ENCODE results near the gene KPTN. TPM values are rescaled to one million over a fixed set of nuclear protein-coding genes. Genes with fewer than 3 reads are reported as not detected.

KPTN gene
- 8.3 and 20.9 TPM in 2 replicates for total RNA-seq (2014; rRNA removed; shearing (Covaris generic))
- polyA plus RNA-seq (2015; cell fraction: cytosol; rRNA removed) = 10.0 and 14.1 TPM in 2 replicates
- polyA plus RNA-seq (2015; cell fraction: nucleus; rRNA removed) = 21.4 and 21.7 TPM in 2 replicates

DNA sequence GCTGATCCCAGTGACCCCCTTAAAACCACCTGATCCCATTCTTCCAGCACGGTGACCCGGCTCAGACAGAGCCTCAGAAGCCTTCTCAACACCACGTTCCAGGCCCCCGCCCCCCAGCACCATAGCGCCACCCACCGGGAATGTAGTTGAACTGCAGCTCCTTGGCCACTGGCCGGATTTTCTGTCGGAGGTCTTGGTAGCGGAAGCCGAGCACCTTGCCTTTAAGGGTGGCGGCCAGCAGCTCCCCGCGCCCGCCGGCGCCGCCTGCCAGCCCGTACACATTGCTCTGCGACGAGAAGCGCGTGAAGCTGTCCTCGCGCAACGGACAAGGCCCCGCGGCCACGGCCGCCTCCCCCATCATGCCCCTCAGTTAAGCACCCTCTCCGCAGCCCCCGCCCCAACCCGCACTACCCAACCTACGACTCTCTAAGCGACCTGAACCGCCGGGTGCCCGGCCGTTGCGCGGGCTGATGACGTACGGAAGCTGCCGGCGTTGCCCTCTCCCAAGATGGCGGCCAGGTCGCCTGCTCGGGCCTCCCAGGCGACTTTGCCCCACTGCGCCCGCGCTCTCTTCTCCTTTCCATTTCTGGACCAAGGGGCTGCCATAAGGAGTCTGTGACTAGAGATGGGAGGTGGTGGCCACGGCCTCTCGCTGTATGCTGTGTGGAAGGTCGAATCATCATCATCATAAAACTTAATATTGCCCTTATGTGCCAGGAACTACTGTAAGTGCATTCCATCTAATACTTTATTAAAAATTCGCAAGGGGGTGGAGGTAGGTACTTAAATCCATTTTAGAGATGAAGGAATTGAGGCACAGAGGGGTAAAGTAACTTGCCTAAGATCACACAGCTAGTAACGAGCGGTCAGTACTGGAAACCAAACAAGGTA is at the start of gene KPTN:
TSS of gene KPTN (minus strand) at position 420 of the 891 bp plus-strand sequence. CDS start at position 361, 59 bp downstream.
- DNase-seq (ENCODE audit: low read depth) = peak; percentile 86

GRCh38 chr19:47531640-47532387 is 47.8 kb upstream of the KPTN start:
- no peak for DNase-seq (ENCODE audit: low read depth)

GRCh38 chr19:47529018-47529742 is 45.2 kb upstream of the KPTN start:
- DNase-seq (ENCODE audit: low read depth) = no peak

- no peak for DNase-seq (ENCODE audit: low read depth)
Measured at GRCh38 chr19:47526798-47527197, 42.8 kb upstream of the KPTN start.

- no peak for DNase-seq (ENCODE audit: low read depth)
Measured at GRCh38 chr19:47523473-47523872, 39.5 kb upstream of the KPTN start.

GRCh38 chr19:47521473-47522180 is 37.6 kb upstream of the KPTN start:
- no peak for DNase-seq (ENCODE audit: low read depth)

DNA sequence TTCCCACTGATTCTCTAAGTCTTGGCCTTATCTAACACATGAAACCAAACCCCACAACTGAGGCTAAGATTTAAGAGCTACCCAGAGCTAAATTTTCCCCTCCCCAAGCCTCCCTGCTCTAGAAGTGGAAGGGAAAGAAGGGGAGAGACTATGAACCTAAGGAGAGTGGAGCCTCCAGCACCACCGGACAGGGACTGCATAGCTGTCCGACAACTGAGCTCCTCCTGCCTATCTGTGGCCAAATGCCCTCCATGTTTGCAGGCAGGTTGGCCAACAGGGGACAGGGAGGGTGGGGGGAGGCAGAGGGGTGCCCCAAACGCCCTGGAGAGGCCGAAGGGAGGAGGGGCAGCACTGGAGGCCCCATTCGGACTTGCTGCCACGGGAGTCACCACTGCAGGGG is 36.8 kb upstream of the KPTN start:
- no peak for DNase-seq (ENCODE audit: low read depth)

GRCh38 chr19:47520343-47520806 is 36.4 kb upstream of the KPTN start:
- DNase-seq (ENCODE audit: low read depth) = no peak

DNA sequence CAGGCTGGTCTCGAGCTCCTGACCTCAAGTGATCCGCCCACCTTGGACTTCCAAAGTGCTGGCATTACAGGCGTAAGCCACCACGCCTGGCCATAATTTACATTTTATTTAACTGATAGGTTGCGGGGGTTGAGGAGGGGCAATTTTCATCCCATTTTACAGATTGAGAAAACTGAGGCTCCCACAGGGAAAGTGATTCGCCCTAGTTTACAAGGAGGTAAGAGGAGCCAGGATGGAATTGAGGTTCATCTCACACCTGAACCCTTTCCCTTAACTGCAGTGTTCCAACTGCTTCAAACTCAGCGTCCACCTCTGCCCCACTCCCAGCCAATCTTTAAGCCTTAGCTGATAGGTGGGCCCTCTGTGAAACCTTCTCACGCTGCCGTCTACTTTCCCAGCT is 34.8 kb upstream of the KPTN start:
- no peak for DNase-seq (ENCODE audit: low read depth)

- DNase-seq (ENCODE audit: low read depth) = no peak
Measured at GRCh38 chr19:47518139-47518538, 34.1 kb upstream of the KPTN start.

DNA sequence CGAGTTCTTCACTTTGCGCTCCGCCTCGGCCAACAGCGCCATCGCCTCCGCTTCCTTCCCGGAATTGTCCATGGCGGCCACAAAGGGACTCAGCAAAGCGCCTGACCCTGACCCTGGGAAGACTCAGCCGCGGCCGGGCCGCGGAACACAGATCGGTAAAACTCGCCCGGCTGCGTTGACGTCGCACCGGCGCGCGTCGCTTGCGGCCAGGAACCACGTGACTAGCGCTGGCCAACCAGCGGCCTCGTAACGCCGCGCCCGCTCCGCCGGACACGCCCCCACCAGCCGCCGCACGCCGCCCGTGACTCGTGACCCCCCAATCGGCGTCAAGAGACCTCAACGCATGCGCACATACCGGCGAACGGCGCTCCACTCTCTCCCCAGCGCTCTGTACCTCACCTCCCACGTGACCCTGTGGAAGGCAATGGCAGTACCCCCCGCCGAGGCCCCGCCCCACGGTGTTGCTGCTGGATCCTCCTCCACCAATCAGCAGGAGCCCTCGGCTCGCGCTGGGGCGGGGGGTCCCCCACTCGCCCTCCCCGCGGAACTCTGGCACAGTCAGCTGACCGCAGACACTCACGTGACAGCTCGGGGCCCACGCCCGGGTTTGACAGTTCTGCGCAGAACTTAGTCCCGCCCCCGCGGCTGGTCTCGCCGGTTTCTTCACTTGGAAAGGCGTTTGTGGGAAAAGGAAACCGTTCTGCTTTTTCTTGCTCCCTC is 31.0 kb upstream of the KPTN start, which contains the start of gene NAPA:
TSS of gene NAPA (minus strand) at position 195 of the 720 bp plus-strand sequence. CDS start at position 72, 123 bp downstream.
- peak; percentile 100 for DNase-seq (ENCODE audit: low read depth)

DNA sequence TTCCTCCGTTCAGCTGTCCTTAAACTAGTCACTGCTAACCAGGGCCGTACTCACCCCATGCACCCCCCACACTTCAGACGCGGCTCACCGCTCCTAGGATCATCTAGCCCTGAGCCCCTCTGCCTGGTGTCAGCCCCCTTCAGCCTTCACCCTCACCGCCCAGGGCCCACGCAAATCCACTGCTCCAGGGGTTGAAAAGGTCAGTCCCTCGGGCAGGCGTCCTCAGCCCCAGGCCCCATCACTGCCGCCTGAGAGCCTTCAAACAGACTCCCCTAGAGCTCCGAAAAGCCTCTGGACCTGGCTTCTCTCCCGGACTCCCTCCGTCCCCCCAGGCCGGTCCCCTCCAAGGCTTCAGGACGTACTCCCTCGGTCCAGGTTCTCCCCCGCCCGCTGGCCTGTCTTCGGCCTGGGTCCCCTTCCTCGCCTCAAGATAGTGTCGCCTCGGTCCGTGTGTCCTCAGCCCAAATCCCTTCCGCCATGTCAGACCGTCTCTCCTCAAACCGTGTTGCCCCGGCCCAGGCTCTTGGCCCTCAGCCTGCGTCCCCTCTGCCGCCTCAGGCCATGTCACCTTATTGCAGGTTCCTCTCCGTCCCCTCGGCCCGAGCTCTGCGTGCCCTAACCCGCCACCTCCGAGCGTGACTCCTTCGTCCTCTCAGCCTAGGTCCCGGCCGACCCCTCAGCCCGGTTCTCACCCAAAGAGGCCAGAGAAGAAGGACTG is 30.3 kb upstream of the KPTN start:
- no peak for DNase-seq (ENCODE audit: low read depth)

DNA sequence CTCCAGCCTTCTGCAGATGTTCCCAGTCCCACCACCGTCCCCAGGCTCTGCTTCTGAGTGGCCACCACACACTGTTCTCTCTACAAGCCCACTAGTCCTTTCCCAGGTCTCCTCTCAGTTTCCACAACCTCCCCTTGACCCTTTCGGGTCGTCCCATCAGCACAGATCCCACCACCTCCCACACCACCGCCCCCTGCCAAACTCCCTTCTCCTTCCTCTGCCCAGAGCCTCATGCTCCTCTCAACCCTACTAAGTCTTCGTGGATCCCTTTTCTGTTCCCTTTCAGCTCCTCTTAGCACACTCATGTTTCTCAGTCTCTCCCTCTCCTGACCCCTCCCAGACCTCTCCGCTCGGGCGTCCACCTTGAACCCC is 28.9 kb upstream of the KPTN start:
- no peak for DNase-seq (ENCODE audit: low read depth)

- DNase-seq (ENCODE audit: low read depth) = no peak
Measured at GRCh38 chr19:47512183-47512947, 28.3 kb upstream of the KPTN start.

DNA sequence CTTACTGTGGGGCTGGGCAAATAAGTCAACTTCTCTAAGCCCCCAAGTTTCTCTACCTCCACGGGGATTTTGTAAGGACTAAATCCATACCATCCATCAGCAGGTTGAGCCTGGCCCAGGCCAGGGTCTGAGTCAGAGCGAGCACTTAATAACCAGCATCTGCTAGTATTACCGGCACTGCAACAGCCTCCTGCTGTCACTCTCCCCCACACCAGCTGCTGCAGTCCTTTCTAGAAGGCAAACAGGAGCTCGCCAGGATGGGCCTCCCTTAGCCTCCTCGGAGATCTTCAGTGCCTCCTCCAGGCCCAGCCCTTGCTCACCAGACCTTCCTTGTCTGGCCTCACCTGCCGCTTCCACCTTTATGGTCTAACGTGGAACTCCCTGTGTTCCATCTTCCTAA is 27.7 kb upstream of the KPTN start:
- no peak for DNase-seq (ENCODE audit: low read depth)

DNA sequence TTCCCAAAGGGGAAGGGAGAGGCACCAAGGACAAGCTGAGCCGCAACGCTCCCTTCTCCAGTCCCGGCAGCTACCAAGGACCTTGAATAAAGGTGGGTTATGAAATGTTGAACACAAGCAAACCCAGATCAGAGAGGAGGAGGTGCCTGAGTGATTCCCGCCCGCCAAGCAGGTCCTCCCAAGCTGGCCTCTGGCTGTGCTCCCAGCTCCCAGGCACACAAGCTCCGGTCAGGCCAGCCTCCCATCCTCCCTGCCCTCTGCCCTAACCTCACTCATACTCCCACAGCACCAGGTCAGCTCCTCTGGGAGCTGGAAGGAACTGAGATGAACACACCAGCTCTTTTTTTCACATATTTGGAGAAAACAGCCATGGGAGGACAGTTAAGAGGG is 27.1 kb upstream of the KPTN start:
- no peak for DNase-seq (ENCODE audit: low read depth)

GRCh38 chr19:47510516-47511127 is 26.6 kb upstream of the KPTN start:
- DNase-seq (ENCODE audit: low read depth) = no peak

- DNase-seq (ENCODE audit: low read depth) = no peak
Measured at GRCh38 chr19:47509973-47510372, 26.0 kb upstream of the KPTN start.

Data from HT1080 (cell line).